Adrenal gland (tissue), 12 donors: ENCODE measurements around the gene WFDC10A. TPM values are rescaled to one million over a fixed set of nuclear protein-coding genes. Genes with fewer than 3 reads are reported as not detected.

Experiments used
- DNase-seq, 7 donors: peaks; one replicate each; pipeline ENCODE4 v3.0.0-alpha.2; 2019 to 2020
- H3K27ac ChIP-seq, 5 donors: fragments of 200-600 bp; sonication (generic) in 4 of 5; 1 replicate in 3 of 5; 2 replicates in 2 of 5; pipeline versions ENCODE4 v1.5.1 to v1.8.0; 2016 to 2020; ENCODE audit warnings: mild to moderate bottlenecking in 1 of 5
- H3K27me3 ChIP-seq: fragments of 200-600 bp; 2 replicates; pipeline ENCODE4 v1.8.0; 2021
- H3K36me3 ChIP-seq, 2 donors: fragments of 200-600 bp; replicated peaks in 1 of 2; 1 replicate in 1 of 2; 2 replicates in 1 of 2; pipeline versions ENCODE4 v1.5.1 to v1.8.0; 2018 to 2022
- H3K4me1 ChIP-seq, 2 donors: fragments of 200-600 bp; replicated peaks in 1 of 2; 1 replicate in 1 of 2; 2 replicates in 1 of 2; pipeline versions ENCODE4 v1.5.1 to v1.8.0; 2018 to 2021
- H3K4me3 ChIP-seq, 4 donors: fragments of 200-600 bp; sonication (generic) in 3 of 4; one replicate each; pipeline ENCODE4 v1.5.1; 2016 to 2018
- H3K9me3 ChIP-seq, 3 donors: fragments of 200-600 bp; sonication (generic) in 1 of 3; replicated peaks in 1 of 3; 1 replicate in 2 of 3; 2 replicates in 1 of 3; pipeline versions ENCODE4 v1.5.1 to v1.8.0; 2016 to 2021
- CTCF ChIP-seq, 6 experiments: fragments of 450-650 bp in 4 of 6; fragments of 200-600 bp in 2 of 6; sonication (generic) in 1 of 6; IDR thresholded peaks; 1 replicate in 5 of 6; 2 replicates in 1 of 6; pipeline versions ENCODE4 v1.5.1 to v1.8.0; 2016 to 2021; ENCODE audit warnings: antibody characterized with exemption in 6 of 6, mild to moderate bottlenecking in 2 of 6, moderate library complexity in 1 of 6
- POLR2A ChIP-seq, 2 donors: fragments of 450-650 bp; IDR thresholded peaks; one replicate each; pipeline ENCODE4 v1.6.1; 2017; ENCODE audit warnings: antibody characterized with exemption in 2 of 2, mild to moderate bottlenecking in 2 of 2, moderate library complexity in 1 of 2
- WGBS, 4 donors: extraction: QIAGEN DNeasy Blood & Tissue Kit in 2 of 4; methylation state at CpG; one replicate each; pipeline versions ENCODE4 v1.1.5 to v1.1.7; 2013 to 2017; 5-methylcytosine and 5-hydroxymethylcytosine counted together
- intact Hi-C, 2 donors: fragments of 100-400 bp; cut with DNase I; formaldehyde crosslinking; loops; one replicate each; pipeline versions ENCODE4 v1.14.1 to v1.15.0; 2022 to 2023
- polyA plus RNA-seq, 3 donors: library from polyadenylated mRNA; stranded (reverse); fragments of 200-250 nt in 2 of 3; fragments of 350-450 nt in 1 of 3; fragmentation: Illumina TruSeq in 1 of 3; extraction: RNeasy Lipid Tissue Mini Kit (QIAGEN cat#74804) in 1 of 3; gene quantifications; one replicate each; pipeline ENCODE4 v1.2.3, GENCODE V29; 2013 to 2014
- total RNA-seq, 9 donors: library from RNA; depleted of rRNA in 4 of 9; stranded (reverse); fragments of >200 nt in 4 of 9; fragments of 120-200 nt in 1 of 9; fragmentation: NEBNext Ultra II Directional in 1 of 9; extraction: Animal tissue kit (Norgen Biotek cat#: 25700) in 1 of 9; gene quantifications; one replicate each; pipeline versions ENCODE4 v1.1.0 to v1.2.4, GENCODE V29; 2013 to 2023
- donor health status: healthy with polysubstance abuse.
- donor health status: Bipolar disorder and iron deficiency.
- donor health status: DM: yes; HTN: yes; CAD: no.
- donor health status: DM: no; HTN: no; CAD: no.
- donor health status: DM: no; HTN: no; CAD: no.
- donor health status: DM: yes; HTN: yes; CAD: no.

WFDC10A gene
- total and polyA plus RNA-seq, 12 donors, result not detected

- H3K4me1 ChIP-seq, result no peaks in the 10 kb centered on the region
Observed at GRCh38 chr20:45595235-45595634, 34.3 kb upstream of the WFDC10A start.

GRCh38 chr20:45607810-45608209 is 21.7 kb upstream of the WFDC10A start:
- Histone ChIP-seq H3K4me3 (no peak overlapping the region), H3K36me3 (no peaks in the 10 kb centered on the region), H3K27ac (no peak overlapping the region), H3K4me1 (no peaks in the 10 kb centered on the region), H3K9me3 (no peaks in the 10 kb centered on the region), H3K27me3 (no peaks in the 10 kb centered on the region)
- no peak for TF ChIP-seq CTCF (IDR thresholded peaks at IDR 0.05)
- no peak for TF ChIP-seq POLR2A (IDR thresholded peaks at IDR 0.05)
- DNase-seq, result no peak
- 64 to 84% (median 76%) methylated on average over 1 of the region's 1 CpG for WGBS, 4 donors
- intact Hi-C loops, result no loop called here

More at GRCh38 chr20:45595235-45595634, 34.3 kb upstream of the WFDC10A start:
- WGBS, 4 donors, result 13 to 50% (median 38%) methylated on average over 1 of the region's 1 CpG
- H3K9me3 ChIP-seq, result no peaks in the 10 kb centered on the region
- no peak for DNase-seq
- no peak overlapping the region for H3K27ac ChIP-seq
- H3K27me3 ChIP-seq, result peaks cover 18% of the 10 kb centered on the region
- intact Hi-C loops, result no loop called here
- TF ChIP-seq POLR2A (IDR thresholded peaks at IDR 0.05) (no peak), CTCF (IDR thresholded peaks at IDR 0.05) (no peak)
- H3K4me3 ChIP-seq, result no peak overlapping the region
- no peaks in the 10 kb centered on the region for H3K36me3 ChIP-seq

- H3K4me1 ChIP-seq, result no peaks in the 10 kb centered on the region
- intact Hi-C loops, result no loop called here
Observed at GRCh38 chr20:45611054-45611453, 18.5 kb upstream of the WFDC10A start.

GRCh38 chr20:45612314-45612713 is 17.2 kb upstream of the WFDC10A start:
- DNase-seq, result no peak

More at GRCh38 chr20:45611054-45611453, 18.5 kb upstream of the WFDC10A start:
- Histone ChIP-seq H3K36me3 (no peaks in the 10 kb centered on the region), H3K27ac (no peak overlapping the region), H3K4me3 (no peak overlapping the region), H3K27me3 (no peaks in the 10 kb centered on the region), H3K9me3 (no peaks in the 10 kb centered on the region)
- 49 to 58% (median 55%) methylated on average over 4 of the region's 4 CpGs for WGBS, 4 donors
- TF ChIP-seq POLR2A (IDR thresholded peaks at IDR 0.05) (no peak), CTCF (IDR thresholded peaks at IDR 0.05) (no peak)
- DNase-seq, result no peak

More at GRCh38 chr20:45612314-45612713, 17.2 kb upstream of the WFDC10A start:
- Histone ChIP-seq H3K9me3 (no peaks in the 10 kb centered on the region), H3K27ac (no peak overlapping the region), H3K27me3 (no peaks in the 10 kb centered on the region), H3K36me3 (no peaks in the 10 kb centered on the region), H3K4me1 (no peaks in the 10 kb centered on the region), H3K4me3 (no peak overlapping the region)
- intact Hi-C loops, result no loop called here
- no peak for TF ChIP-seq CTCF (IDR thresholded peaks at IDR 0.05)
- no peak for TF ChIP-seq POLR2A (IDR thresholded peaks at IDR 0.05)
